Measurements from ENCODE around the gene KRTAP10-1.

DNA sequence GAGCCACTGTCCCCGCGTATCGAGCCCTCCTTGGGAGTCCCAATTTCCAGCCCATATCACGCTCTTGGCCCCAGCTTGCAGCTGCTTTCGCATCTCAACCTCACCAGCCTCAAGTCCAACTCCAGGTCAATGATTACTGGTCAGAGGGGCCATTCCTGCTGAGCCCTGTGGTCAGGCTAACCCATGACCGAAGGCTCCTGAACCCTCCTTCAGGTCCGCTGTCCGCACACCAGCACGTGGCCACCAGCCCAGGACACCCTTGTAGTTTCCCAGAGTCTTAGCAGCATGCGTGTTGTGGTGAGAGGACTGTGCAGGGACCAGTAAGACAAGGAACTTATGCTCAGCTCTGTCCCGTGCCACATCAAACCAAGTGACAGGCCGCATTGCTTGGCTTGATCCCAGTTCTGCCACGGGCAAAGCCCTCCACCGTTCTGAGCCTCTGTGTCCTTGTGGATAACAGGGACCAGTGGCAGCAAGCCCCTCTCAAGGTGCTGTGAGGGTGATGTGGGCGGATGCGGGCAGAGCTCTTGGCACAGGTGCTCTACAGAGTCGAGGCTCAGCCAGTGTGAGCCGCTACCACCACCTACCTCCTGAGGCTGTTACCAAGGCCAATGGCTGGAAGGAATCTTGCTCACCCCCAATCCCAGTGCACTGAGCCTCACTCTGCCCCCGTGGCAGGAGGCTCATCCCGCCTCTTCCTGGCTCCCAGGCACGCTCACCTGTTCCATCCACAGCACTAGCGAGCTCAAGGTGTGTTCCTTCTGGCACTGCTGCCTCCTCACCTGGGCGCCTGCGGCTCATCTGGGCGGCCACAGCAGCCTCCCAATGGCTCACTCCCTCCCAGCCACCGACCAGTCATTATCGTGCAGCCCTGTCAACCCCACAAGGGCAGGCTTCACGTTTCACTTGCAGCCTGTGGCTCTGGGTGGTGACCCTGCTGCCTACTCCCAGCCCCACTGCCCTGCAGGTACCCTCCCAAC, 20.4 kb downstream of the KRTAP10-1 start:
- TF ChIP-seq, protein P1, sequence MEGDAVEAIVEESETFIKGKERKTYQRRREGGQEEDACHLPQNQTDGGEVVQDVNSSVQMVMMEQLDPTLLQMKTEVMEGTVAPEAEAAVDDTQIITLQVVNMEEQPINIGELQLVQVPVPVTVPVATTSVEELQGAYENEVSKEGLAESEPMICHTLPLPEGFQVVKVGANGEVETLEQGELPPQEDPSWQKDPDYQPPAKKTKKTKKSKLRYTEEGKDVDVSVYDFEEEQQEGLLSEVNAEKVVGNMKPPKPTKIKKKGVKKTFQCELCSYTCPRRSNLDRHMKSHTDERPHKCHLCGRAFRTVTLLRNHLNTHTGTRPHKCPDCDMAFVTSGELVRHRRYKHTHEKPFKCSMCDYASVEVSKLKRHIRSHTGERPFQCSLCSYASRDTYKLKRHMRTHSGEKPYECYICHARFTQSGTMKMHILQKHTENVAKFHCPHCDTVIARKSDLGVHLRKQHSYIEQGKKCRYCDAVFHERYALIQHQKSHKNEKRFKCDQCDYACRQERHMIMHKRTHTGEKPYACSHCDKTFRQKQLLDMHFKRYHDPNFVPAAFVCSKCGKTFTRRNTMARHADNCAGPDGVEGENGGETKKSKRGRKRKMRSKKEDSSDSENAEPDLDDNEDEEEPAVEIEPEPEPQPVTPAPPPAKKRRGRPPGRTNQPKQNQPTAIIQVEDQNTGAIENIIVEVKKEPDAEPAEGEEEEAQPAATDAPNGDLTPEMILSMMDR (IDR thresholded peaks at IDR 0.05; ENCODE audit: low read depth, low read length): no peak
- TF ChIP-seq EZH2phosphoT487 (IDR thresholded peaks at IDR 0.05; ENCODE audit: low read depth): no peak
